Right atrium auricular region (tissue), 2 donors: ENCODE measurements around the gene TANK. TPM values are rescaled to one million over a fixed set of nuclear protein-coding genes. Genes with fewer than 3 reads are reported as not detected.

Experiments used
- DNase-seq: peaks from one replicate; pipeline ENCODE4 v3.0.0-alpha.2; 2019; ENCODE audit warnings: low spot score
- H3K27ac ChIP-seq, 2 donors: fragments of 200-600 bp; sonication (generic); 1 replicate in 1 of 2; 2 replicates in 1 of 2; pipeline ENCODE4 v1.5.1; 2016 to 2019
- H3K27me3 ChIP-seq, 2 donors: fragments of 200-600 bp; sonication (generic); one replicate each; pipeline versions ENCODE4 v1.5.1 to v1.6.0; 2017 to 2019
- H3K36me3 ChIP-seq: fragments of 200-600 bp; sonication (generic); one replicate; pipeline ENCODE4 v1.5.1; 2016
- H3K4me1 ChIP-seq, 2 donors: fragments of 200-600 bp; sonication (generic); one replicate each; pipeline versions ENCODE4 v1.5.1 to v1.6.0; 2017 to 2019
- H3K4me3 ChIP-seq, 2 donors: fragments of 200-600 bp; sonication (generic); 1 replicate in 1 of 2; 2 replicates in 1 of 2; pipeline ENCODE4 v1.5.1; 2017 to 2019; ENCODE audit warnings: mild to moderate bottlenecking in 1 of 2, moderate library complexity in 1 of 2
- H3K9me3 ChIP-seq, 2 donors: fragments of 200-600 bp; sonication (generic); one replicate each; pipeline ENCODE4 v1.5.1; 2019
- total RNA-seq, 2 donors: library from RNA; depleted of rRNA; stranded (reverse); fragments of >200 nt; gene quantifications; one replicate each; pipeline ENCODE4 v1.1.0, GENCODE V29; 2016
- TF ChIP-seq, protein P1 (sequence below), 2 donors: fragments of 200-600 bp; sonication (generic); IDR thresholded peaks; one replicate each; pipeline ENCODE4 v1.5.1; 2019; ENCODE audit warnings: antibody characterized with exemption in 2 of 2

TANK gene
- total RNA-seq, 2 donors from 2014 or later: 40.2 to 50.9 TPM

DNA sequence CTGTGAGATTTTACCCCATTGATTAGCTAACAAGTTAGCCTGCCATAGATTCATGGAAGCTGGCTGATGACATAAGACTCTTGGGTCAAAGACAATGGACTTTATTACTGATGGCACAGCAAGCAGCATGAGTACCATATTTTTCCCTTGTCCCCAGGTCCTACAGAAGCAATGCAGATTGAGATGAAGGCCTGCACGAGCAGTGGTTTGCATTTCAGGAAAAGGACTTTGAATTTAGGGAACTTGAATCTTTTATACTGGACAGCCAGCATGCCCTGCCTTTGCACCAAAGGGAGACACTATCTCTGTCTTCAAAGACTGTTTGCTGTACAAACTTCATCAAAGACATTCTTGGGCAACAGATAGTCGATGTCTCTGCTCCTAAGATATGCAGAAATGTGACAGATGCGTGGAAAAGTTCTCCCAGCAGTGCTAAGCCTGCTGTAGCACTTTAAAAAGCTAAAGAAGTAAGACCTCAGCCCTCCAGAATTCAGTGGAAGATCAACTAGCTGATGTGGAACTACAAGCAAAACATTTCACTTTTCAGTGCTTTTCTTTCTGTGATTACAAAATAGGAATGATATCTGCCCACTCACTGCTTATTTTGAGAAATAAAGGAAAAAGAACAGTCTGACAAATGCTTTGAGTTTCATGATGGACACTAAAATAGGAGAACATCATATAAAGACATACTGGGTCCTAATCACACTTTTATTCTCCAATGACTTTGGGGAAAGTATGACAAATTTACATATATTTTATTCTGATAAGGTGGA, 44.4 kb upstream of the TANK start:
- no peaks in the 10 kb centered on the region for H3K9me3 ChIP-seq
- H3K27ac ChIP-seq: no peak overlapping the region
- H3K4me3 ChIP-seq: no peak overlapping the region
- no peaks in the 10 kb centered on the region for H3K4me1 ChIP-seq
- DNase-seq: no peak
- no peaks in the 10 kb centered on the region for H3K36me3 ChIP-seq
- TF ChIP-seq, protein P1, sequence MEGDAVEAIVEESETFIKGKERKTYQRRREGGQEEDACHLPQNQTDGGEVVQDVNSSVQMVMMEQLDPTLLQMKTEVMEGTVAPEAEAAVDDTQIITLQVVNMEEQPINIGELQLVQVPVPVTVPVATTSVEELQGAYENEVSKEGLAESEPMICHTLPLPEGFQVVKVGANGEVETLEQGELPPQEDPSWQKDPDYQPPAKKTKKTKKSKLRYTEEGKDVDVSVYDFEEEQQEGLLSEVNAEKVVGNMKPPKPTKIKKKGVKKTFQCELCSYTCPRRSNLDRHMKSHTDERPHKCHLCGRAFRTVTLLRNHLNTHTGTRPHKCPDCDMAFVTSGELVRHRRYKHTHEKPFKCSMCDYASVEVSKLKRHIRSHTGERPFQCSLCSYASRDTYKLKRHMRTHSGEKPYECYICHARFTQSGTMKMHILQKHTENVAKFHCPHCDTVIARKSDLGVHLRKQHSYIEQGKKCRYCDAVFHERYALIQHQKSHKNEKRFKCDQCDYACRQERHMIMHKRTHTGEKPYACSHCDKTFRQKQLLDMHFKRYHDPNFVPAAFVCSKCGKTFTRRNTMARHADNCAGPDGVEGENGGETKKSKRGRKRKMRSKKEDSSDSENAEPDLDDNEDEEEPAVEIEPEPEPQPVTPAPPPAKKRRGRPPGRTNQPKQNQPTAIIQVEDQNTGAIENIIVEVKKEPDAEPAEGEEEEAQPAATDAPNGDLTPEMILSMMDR (IDR thresholded peaks at IDR 0.05): no peak
- H3K27me3 ChIP-seq: no peaks in the 10 kb centered on the region

DNA sequence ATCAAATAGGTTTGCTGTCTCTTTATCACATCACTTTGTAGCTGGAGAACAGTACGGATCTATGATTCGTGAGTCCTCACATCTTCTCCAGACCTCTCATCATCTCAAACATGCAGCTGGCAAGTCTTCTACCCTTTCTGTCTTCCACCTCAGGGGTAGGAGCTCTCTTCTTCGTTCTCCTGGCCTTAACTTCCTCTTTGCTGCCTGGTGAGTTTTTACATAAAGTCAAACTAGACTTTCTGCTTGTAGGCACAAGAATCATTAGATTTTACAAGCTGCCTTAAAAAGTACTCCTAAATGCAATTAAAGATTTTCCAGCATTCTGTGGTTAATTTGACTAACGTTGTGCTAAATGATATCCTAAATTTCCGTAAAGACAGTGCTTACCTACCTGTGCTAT, 43.7 kb upstream of the TANK start:
- no peaks in the 10 kb centered on the region for H3K27me3 ChIP-seq
- H3K36me3 ChIP-seq: no peaks in the 10 kb centered on the region
- DNase-seq: no peak
- H3K27ac ChIP-seq: no peak overlapping the region
- H3K4me1 ChIP-seq: no peaks in the 10 kb centered on the region
- H3K4me3 ChIP-seq: no peak overlapping the region
- TF ChIP-seq, protein P1 (IDR thresholded peaks at IDR 0.05): no peak
- H3K9me3 ChIP-seq: no peaks in the 10 kb centered on the region

DNA sequence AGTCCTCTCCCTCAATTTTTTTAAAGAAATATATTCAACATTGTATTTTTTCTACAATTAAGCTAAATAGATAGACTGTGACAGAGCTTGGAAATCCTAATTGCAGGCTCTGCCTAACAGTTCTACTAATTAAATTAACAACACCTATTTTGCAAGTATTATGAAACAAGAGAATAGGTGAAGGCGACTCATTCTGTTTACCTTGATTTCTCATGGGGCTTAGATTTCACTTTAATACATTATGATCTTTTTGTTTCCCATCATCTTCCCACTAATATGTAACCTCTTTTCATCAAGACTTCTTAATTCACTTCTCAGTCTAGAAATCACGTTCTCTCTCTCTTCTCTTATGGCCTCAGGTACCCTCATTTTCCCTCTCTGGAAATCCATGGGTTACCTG, 42.7 kb upstream of the TANK start:
- Histone ChIP-seq H3K27ac (no peak overlapping the region), H3K4me1 (peaks cover 0 to 1% of the 10 kb centered on the region in 2 donors), H3K27me3 (no peaks in the 10 kb centered on the region), H3K9me3 (no peaks in the 10 kb centered on the region), H3K36me3 (no peaks in the 10 kb centered on the region), H3K4me3 (no peak overlapping the region)
- TF ChIP-seq, protein P1 (IDR thresholded peaks at IDR 0.05): no peak
- no peak for DNase-seq

DNA sequence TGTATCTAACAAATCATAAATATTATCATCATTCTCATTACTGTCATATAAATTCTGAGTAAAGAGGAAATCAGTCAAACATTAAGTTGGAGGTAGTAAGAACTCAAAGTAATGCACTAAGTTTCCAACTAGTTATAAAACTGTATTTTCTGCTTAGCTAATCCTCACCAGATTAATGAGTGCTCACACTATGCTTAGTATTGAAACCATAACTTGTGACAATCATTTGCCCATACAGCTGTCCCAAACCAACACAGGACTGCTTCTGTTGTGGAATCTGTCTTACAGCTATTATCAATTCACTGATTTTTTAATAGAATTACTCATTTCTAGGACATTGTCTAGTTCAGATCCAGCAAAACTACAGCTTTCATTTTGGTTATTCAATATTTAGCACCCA, 41.5 kb upstream of the TANK start:
- Histone ChIP-seq H3K27ac (no peak overlapping the region), H3K27me3 (no peaks in the 10 kb centered on the region), H3K4me1 (peaks cover 0 to 14% of the 10 kb centered on the region in 2 donors), H3K9me3 (no peaks in the 10 kb centered on the region), H3K4me3 (no peak overlapping the region), H3K36me3 (no peaks in the 10 kb centered on the region)
- TF ChIP-seq, protein P1 (IDR thresholded peaks at IDR 0.05): no peak
- no peak for DNase-seq

DNA sequence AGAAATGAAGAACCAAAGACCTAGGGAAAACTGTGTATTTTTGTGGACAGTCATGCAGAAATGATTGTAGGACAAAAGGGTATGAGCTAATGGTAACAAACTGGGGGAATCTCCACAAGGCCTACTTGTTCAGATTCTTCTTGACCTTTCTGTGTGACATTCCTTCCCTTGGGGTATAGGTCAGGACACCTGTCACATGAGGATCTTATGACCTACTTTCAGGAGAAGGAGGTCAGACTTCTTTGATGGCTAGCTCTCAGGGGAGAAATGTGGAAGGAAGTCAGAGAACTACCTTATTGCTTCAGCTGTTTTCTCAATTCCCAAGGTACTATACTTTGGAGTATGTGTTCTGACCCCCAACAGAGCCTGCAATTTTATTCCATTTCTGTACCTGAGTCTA, 40.7 kb upstream of the TANK start:
- Histone ChIP-seq H3K27me3 (no peaks in the 10 kb centered on the region), H3K27ac (no peak overlapping the region), H3K4me1 (peaks cover 0 to 21% of the 10 kb centered on the region in 2 donors), H3K36me3 (no peaks in the 10 kb centered on the region), H3K9me3 (no peaks in the 10 kb centered on the region), H3K4me3 (no peak overlapping the region)
- TF ChIP-seq, protein P1 (IDR thresholded peaks at IDR 0.05): no peak
- no peak for DNase-seq

DNA sequence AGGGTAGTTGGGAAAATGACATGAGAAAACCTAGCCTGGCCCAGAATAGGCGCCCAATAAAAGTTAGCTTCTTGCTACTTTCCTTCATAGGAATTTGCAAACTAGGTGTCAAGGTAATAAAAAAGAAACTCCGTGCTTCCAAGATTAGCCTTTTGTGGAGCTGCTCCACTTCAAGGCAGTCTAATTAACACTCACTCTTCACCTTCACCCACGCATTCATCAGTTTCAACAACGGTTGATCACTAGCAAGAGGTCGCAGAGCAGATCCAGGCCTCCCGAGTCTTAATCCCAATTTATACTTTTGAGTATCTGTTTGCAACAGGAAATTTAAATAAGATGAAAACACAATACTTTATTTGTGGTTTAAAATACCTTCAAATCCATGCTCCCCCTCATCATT, 39.5 kb upstream of the TANK start:
- Histone ChIP-seq H3K9me3 (no peaks in the 10 kb centered on the region), H3K27ac (no peak overlapping the region), H3K36me3 (no peaks in the 10 kb centered on the region), H3K27me3 (no peaks in the 10 kb centered on the region), H3K4me1 (peaks cover 0 to 21% of the 10 kb centered on the region in 2 donors), H3K4me3 (no peak overlapping the region)
- TF ChIP-seq, protein P1 (IDR thresholded peaks at IDR 0.05): no peak
- no peak for DNase-seq
